Cerebellar cortex (tissue), 1 donor: ENCODE measurements around the gene UNG.

Experiments used
- DNase-seq: peaks from one replicate; pipeline ENCODE4 v3.0.0-alpha.2; 2015; ENCODE audit warnings: low spot score

Gene UNG

DNA sequence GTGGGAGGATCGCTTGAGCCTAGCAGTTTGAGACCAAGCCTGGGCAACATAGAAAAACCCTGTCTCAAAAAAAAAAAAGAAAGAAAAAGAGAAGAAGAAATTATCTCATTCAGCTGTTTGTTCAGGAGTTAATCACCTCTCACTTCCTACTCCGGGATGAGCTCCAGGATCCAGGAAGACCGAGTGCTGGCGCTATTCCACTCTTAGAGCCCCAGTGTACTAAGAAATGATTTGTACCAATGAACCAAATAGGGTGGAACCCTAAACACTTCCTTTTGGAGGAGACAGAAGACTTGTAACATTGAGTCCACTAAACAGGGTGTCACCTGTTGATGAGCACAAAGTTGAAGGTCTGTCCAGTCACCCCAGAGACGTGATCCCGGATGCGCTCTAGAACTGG is 7.7 kb upstream of the UNG start:
- DNase-seq, result no peak

- no peak for DNase-seq
Measured at GRCh38 chr12:109092497-109093021, 4.8 kb upstream of the UNG start.

DNA sequence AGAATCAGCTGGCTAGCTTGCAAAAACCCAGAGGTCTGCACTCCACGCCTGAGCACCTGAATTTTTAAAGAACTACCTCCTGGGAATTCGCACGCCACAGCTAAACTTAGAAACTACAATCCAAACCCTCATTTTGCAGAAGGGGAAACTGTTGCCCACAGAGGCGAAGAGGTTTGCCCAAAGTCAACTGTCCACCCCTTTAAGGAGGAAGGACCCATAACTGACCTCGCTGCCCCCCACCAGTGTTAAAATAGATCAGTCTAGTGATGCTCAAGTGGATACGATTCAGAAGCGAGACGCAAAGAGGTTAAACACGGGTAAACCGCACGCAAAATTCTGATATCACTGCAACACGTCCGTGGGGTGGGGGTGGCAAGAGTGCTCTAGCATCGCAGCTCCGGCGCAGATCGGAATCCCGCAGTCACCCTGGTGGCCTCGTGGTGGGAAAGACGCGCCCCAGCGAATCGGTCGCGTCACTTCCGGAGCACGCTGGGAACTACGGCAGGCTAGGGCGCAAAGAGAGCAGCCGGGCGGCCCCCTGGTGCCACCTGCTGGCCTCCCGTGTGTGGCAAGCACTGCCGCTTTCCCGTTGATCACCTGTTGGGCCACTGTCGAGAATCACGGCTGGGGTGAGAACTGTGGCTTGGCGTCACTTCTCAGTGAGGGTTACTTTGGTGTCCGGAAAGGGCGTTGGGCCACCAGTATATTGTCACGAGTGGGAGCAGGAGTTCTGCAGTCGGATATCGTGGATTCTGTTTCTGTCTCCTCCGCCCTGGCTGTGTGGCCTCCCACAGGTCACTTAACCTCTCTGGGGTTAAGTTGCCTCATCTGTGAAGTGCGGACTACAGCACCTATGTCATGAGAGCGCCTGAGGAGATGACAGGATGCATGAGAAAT is 4.1 kb upstream of the UNG start, which contains the start of gene ALKBH2:
Gene ALKBH2 (minus strand): TSS at position 451 of the 897 bp plus-strand sequence. CDS start 686 bp downstream, outside the sequence.
- peak; percentile 91 for DNase-seq

- DNase-seq, result no peak
Measured at GRCh38 chr12:109097140-109097434, 310 bp upstream of the UNG start.

DNA sequence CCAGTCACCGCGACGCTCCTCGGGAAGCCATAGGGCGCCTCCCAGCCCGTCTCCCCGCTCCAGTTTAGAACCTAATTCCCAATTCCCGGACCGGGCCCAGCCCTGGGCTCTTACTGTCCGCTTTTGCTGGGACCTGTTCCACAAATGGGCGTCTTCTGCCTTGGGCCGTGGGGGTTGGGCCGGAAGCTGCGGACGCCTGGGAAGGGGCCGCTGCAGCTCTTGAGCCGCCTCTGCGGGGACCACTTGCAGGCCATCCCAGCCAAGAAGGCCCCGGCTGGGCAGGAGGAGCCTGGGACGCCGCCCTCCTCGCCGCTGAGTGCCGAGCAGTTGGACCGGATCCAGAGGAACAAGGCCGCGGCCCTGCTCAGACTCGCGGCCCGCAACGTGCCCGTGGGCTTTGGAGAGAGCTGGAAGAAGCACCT is 797 bp downstream of the UNG start:
- no peak for DNase-seq

GRCh38 chr12:109098651-109099050 is 1.3 kb downstream of the UNG start:
- DNase-seq, result no peak

DNA sequence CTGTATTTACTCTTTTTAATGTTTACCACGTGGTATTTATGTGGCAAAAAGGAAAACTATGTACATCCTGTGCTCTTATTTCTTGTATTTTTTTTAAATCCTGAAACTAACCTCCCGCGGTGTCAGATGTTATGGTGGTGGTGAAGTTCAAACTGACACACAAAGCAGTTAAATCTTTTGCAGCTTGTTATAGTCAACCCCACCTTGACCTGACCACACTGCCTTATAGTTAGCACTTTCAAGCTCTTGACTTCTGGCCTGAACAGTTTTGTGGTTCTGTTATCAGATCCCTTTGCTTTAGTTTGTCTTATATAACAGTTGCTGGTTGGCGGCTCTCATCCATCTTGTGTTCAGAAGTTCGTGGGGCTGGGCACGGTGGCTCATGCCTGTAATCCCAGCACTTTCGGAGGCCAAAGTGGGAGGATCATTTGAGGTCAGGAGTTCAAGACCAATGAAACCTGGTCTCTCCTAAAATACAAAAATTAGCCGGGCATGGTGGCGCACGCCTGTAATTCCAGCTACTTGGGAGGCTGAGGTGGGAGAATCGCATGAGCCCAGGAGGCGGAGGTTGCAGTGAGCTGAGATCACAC is 2.1 kb downstream of the UNG start:
- DNase-seq, result no peak

- no peak for DNase-seq
Measured at GRCh38 chr12:109100741-109101140, 3.3 kb downstream of the UNG start.

DNA sequence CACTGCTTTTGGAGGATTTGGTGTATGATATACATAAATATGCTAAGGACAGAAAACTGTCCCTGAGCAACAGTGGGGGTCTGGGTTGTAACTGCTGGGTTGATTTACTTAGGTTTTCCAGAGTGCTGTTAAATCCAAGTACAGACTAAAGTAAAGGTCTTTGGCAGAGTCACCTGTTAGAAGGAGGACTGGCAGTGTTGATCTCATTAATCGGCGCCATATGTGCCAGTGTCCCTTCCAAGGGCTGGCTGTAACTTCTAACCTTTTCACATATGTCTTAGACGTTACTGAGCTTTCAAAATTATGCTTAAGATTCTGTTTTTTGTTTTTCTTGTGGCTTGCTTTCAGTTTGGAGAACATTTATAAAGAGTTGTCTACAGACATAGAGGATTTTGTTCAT is 5.1 kb downstream of the UNG start:
- peak; percentile 78 for DNase-seq

GRCh38 chr12:109105176-109105575 is 7.8 kb downstream of the UNG start:
- no peak for DNase-seq

- no peak for DNase-seq
Measured at GRCh38 chr12:109109746-109110350, 12.5 kb downstream of the UNG start.

- DNase-seq, result peak; percentile 76
Measured at GRCh38 chr12:109110988-109111495, 13.6 kb downstream of the UNG start.

DNA sequence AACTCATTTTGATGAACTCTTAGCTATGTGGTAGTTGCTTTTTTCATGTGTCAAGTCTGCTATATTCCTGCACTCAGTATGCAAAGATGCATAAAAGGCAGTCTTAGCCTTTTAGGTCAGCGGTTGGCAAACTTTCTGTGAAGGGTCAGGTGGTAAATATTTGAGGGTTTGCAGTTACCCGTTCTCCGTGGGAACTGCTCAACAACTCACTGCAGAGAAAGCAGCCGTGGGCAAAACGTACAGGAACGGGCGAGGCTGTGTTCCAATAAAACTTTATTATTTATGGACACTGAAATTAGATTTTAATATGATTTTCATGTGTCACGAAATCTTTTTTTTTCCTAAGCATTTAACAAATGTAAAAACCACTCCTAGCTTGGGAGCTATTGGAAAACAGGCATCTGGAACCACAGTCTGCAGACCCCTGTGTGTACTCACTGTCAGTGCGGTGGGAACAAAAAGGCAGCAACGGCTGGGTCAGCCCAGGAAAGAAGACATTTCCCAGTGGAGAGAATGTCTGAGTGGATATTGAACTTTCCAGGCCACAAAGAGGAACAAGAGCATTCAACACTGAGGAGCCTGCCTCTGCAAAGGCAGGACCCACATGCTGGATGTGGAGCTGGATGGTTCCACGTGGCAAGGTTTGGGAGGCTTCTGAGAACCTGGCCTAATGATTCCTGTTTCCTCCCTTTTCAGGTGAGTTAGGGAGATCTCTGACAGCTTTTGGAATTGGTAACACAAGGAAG is 15.5 kb downstream of the UNG start:
- DNase-seq, result no peak

DNA sequence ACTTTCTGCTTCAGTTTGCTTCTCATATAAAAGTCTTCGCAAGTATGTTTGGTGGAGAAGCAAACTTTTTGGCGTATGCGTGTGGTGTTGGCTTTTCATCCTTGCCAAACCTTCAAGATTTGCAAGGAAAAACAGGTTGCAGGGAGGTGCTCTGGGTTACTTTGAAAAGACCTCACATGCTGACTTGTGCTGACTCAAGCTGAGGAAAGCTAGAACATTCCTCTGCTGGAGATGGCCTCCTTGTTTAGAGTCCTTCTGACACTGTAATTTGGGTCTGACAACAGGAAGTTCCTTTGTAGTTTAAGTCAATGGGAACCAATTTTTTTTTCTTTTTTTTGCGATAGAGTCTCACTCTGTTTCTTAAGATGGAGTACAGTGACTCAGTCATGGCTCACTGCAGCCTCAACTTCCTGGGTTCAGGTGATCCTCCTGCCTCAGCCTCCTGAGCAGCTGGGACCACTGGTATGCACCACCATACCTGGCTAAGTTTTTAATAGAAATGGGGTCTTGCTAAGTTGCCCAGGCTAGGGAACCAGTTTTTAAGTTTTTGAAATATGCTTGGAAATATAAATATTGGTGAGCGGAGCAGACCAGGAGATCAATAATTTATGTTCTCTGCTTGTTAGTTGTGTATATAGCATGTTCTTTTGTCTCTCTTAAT is 16.4 kb downstream of the UNG start:
- no peak for DNase-seq

DNA sequence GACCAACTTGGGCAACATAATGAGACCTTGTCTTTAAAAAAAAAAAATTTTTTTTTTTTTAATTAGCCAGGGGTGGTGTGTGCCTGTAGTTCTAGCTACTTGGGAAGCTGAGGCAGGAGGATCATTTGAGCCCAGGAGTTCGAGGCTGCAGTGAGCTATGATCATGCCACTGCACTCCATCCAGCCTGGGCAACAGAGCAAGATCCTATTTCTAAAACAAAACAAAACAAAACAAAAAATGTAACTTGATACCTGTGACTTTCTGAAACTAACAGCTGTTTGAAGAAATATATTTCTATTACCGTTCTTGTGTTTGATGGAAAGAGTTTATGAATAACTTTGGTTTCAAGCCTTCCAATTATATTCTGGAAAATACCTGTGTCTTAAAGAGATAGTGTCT is 17.2 kb downstream of the UNG start:
- DNase-seq, result no peak

GRCh38 chr12:109115404-109115757 is 18.0 kb downstream of the UNG start:
- no peak for DNase-seq

- DNase-seq, result no peak
Measured at GRCh38 chr12:109115758-109116610, 18.6 kb downstream of the UNG start, which contains the start of gene ACACB. Gene ACACB, plus strand, starts transcription at chr12:109116587. Its CDS starts 22,819 bp downstream, at chr12:109139406.

DNA sequence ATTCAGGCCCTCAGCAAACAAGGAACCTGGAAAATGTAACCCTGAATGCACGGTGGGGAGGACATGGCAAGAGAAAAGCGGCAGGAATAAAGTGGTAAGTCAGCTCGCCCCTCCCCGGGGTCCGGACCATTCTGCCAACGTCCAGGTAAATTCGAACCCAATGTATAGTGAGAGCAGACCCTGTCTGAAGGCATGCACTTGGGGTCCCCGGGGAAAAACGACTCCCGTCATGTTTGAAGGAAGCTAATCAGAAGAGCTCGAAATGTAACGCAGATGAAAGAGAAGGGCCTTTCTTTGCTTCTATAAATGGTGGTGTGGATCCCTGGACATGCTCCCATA is 19.2 kb downstream of the UNG start:
- no peak for DNase-seq

- no peak for DNase-seq
Measured at GRCh38 chr12:109120095-109120494, 22.7 kb downstream of the UNG start.

DNA sequence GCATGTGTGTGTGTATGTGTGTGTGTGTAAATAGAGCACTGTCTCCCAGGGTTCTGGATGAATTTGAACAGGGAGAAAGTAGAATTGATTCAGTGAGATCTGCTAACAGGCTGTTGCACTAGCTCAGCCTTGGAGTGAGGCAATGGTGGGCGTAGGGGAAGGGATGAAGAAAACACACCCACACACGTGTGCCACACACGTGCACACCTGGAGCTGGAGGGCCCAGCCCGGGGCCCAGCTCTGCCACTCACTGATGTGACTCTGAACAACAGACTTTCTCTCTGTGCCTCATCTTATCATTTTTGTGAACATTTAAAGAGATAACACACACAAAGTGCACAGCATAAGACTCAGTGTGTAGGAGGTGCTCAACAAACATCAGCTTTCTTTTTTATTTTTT is 23.2 kb downstream of the UNG start:
- no peak for DNase-seq
